ENCODE data around the gene TMCC3.
A peak's percentile ranks its signal among the peaks of the same experiment; 100 is the strongest.
"Not testable (repeated sequence)": the region's sequence is repeated elsewhere in the genome, so short reads cannot be mapped to it uniquely, and the experiment has no call there.

The TMCC3 gene

DNA sequence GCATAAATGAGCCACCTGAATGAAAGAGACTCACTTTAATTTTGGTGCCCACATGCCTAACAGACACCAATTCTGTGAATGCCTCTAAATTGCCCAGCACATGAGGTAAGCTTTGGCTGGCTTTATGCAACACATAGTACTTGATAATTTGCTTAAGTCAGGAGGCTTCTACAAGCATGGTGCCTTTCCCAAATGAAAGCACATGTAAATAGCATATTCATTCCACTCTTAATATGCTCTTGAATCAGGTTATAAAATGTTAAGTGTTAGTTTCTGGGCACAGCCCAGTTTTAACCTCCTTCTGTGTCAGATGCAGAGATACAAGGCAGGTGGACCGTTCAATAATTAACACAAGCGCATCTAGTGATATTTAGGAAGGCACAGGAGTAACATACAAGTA lies 15.6 kb downstream of the TMCC3 start:
- no peak for DNase-seq (ENCODE audit: low read depth)

- no peak for DNase-seq (ENCODE audit: low read depth)
Measured at GRCh38 chr12:94633401-94633800, 17.0 kb downstream of the TMCC3 start.

DNA sequence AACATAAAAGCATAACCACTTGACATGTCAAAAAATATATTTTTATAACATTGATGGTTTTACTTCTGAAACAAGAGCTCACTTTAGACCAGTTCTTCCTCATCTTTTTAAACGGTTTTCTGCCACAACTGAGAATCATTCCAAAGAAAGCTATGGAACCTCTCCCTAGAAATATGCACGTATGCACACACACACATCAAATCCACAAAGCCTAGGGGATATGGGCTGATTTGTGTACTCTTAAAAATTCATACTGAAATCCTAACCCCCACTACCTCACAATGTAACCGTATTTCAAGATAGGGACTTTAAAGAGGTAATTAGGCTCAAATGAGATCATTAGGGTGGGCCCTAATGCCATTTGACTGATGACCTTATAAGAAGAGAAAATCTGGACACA lies 19.3 kb downstream of the TMCC3 start:
- DNase-seq (ENCODE audit: low read depth), result no peak

DNA sequence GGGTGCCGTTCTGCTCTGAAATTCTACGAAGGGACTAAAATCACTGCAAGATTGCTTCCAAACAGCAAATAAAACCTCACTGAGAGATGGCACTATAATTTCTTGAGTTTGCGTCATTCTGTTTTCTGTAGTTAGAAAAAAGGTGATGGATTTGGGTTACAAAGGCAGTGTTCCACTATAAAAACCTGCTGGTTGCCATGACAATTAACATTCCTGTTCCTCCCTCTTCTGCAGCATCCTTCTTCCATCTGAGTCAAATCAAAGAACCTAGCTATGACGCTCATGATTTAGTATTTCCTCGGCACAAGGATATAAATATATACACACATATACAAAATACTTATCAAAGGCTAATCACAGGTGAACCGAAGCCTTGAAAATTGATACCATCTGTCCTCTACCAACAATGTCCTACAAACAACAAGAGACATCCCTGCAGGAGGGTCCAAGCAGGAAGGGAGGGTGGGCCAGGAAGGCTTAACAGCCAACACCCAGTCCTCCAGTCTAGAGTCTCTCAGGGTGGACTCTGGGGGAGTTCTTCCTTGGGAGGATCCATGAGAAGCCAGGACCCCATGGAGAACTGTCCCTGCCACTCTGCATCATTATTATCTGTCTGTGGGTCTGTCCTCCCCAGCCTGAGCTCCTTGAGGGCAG lies 21.4 kb downstream of the TMCC3 start:
- DNase-seq (ENCODE audit: low read depth), result no peak

- no peak for DNase-seq (ENCODE audit: low read depth)
Measured at GRCh38 chr12:94628369-94628768, 22.0 kb downstream of the TMCC3 start.

DNA sequence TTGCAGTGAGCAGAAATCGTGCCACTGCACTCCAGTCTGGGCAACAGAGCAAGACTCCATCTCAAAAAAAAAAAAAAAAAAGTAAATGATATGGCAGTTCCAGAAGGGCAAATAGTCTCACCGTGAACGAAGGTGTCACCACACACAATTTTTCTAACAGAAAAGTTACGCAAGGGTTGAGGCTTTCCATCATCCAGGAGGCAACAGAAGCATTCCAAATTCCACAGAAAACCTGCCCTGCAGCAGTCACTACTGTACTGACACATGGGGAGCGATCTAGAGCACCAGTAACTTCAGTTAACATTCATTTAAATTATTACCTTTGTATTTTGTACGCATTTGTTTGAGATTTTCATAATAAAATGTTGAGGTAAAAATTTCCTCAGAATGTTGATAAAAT lies 24.8 kb downstream of the TMCC3 start:
- no peak for DNase-seq (ENCODE audit: low read depth)

GRCh38 chr12:94623161-94623920 lies 27.0 kb downstream of the TMCC3 start:
- DNase-seq (ENCODE audit: low read depth), result no peak

DNA sequence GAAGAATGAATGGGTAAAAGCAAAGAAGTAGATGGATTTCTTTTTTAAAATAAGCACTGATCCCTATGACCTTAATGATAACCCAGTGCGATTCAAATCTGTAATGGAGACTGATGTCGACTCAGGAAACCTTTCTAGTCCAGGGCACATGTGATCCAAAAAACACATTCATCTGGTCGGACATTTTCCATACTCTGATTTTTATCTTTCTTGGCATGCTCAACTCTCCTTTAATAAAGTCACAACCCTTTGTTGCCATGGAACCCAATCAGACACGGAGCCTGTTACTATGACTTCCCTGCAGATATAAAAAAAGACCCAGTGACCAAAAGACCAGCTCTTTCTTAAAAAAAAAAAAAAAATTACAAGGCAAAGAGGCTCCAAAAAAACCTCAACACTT lies 27.9 kb downstream of the TMCC3 start:
- DNase-seq (ENCODE audit: low read depth), result no peak

DNA sequence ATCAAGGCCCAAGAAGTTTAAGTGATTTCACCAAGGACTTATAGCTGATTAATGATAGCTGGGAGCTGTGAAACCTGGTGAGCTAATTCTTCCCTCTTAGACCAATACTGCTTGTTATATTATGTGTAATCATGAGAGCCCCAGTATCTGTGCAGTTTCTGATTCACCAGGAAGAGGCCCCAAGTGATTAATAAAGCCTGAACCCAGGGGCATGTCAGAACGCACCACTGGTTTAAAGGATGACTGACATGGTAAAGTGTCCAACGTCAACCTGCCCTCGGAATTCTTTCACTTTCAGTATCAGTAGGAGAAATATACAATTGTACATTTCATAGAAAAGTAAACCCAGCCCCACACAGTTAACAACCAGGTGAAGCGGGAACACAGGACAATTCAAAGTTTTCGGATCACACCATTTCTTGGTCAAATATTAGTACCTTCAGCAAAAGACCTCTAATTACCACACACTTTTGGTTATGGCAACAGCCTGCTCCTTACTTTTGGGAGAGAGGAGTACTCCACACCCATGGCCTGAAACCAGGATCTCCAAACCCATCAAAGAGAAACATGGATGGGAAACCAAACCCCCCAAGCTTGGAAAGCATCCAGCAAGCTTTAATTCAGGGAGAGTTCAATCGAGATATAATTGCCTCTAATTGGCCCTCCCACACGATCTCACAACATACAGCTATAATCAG lies 28.5 kb downstream of the TMCC3 start:
- no peak for DNase-seq (ENCODE audit: low read depth)

DNA sequence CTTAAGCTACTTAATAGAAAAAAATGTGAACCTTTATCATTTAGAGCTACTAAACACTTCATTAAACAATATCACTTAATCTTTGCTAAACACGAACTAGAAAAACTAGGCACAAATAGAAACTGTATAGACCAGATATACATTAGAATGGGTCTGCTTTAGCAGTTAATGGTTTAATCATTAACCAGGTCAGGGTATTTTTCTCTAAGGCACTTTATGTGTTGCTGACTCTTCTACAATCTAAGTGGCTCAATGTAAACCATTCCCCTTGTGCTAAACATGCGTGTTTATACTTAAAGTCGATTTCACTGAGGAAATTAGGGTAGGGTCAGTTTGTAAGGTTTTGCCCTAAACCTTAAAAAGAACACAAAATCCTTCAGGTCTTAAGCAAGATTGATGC lies 29.7 kb downstream of the TMCC3 start:
- no peak for DNase-seq (ENCODE audit: low read depth)

DNA sequence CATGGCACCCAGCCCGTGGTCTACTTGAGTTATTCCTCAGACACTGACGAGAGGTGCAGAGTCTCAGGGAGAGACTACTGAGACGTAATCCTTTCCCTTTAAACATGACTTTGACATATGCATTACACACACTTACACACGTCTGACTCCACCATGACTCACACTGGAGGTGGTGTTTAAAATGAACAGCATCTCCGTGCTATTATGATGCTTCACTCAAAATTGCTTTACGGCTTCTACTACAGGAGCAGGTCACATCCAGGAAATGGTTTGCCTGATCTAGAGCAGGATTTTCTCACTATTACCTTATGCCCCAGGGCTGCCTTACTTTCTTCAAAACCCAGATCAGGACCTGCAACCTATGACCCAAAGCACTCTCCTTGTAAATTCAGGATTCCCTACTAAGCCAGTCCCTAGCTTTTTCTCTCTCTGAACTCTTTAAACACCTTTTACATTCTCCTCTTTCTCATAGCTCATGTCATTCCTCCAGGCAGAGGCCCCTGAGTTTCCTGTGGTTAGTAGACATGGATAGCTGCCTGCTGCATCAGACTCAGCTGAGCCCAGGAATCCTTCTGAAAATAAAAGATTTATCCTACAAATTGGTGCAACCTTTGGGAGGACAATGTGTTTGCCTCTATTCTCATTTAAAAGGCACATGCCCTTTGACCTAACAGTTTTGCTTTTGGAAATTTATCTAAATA lies 31.2 kb downstream of the TMCC3 start:
- DNase-seq (ENCODE audit: low read depth), result peak; percentile 6

DNA sequence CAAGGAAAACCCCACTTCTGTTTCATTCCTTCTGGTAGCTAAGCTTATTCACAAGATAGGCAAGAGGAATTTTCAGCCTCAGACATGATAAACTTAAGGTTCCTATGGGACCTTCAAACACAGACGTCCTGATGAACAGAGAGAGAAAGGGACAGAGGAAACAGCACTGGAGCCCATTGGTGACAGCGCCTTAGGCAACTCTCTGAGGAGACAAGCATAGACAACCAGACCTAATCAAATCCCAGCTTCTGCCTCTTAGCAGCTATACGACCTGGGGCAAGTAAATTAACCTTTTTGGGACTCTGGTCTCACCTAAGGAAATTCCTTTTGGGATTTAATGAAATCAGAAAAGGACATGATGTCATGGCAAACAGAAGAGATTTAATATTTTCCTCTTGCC lies 33.3 kb downstream of the TMCC3 start:
- DNase-seq (ENCODE audit: low read depth), result no peak

DNA sequence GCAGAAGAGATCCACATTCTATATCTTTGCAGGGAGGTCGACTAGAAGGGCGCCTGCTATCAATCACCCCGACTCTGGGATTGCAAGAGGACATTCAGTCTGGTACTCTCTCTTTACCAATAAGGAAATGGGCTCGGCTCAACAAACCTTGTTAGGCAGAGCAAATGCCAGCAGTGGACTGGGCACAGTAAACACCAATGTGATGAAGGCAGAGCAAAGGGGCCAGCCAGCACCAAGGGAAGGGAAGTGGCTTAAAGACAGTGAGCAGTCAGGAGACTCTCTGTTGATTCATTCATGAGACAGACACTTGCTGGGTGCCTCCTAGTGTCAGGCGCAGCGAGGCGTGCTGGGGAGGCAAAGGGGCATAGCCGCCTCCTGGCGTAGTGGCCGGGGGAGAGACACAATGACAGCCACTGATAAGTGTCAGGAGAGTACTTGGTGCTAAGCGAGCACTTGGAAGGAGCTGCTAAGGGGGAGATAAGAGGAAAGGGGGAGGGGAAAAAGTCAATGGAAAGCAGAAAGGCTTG lies 34.1 kb downstream of the TMCC3 start:
- DNase-seq (ENCODE audit: low read depth), result no peak

GRCh38 chr12:94615260-94616181 lies 34.8 kb downstream of the TMCC3 start:
- no peak for DNase-seq (ENCODE audit: low read depth)

- DNase-seq (ENCODE audit: low read depth), result no peak
Measured at GRCh38 chr12:94614288-94614721, 36.1 kb downstream of the TMCC3 start.

GRCh38 chr12:94609917-94610443 lies 40.4 kb downstream of the TMCC3 start:
- no peak for DNase-seq (ENCODE audit: low read depth)

DNA sequence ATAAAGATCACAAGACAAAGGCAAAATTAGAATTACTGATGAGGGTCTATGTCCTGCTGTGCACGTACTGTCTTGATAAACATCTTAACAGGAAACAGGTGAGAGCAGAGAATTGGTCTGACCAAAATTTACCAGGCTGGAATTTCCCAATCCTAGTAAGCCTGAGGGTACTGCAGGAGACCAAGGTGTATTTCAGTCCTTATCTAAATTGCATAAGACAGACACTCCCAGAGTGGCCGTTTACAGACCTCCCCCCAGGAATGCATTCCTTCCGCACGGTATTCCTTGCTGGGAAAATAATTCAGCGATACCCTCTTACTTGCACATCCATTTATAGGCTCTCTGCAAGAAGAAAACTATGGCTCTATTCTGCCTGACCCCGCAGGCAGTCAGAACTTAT lies 43.5 kb downstream of the TMCC3 start:
- DNase-seq (ENCODE audit: low read depth), result not testable (repeated sequence)

DNA sequence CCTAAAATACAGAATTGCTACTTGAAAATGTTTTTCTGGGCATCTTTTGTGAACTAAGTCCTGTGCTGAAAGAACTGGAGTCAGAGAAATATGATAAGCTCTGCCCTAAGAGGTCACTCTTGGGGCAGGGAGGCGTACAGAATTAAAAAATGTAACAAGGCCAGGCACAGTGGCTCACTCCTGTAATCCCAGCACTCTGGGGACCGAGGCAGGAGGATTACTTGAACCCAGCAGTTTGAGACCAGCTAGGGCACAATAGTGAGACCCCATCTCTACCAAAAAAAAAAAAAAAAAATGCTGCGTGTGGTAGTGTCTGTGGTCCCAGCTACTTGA lies 46.0 kb downstream of the TMCC3 start:
- DNase-seq (ENCODE audit: low read depth), result no peak

- DNase-seq (ENCODE audit: low read depth), result no peak
Measured at GRCh38 chr12:94603434-94604365, 46.7 kb downstream of the TMCC3 start.

- no peak for DNase-seq (ENCODE audit: low read depth)
Measured at GRCh38 chr12:94602024-94602423, 48.3 kb downstream of the TMCC3 start.

All from GM04504 (cell line).